Endodermal cell (in vitro differentiated cells): ENCODE results near the gene PIEZO2. TPM values are rescaled to one million over a fixed set of nuclear protein-coding genes. Genes with fewer than 3 reads are reported as not detected.

Source experiments
- DNase-seq: peaks from one replicate; pipeline ENCODE4 v3.0.0-alpha.2; 2017
- H3K27ac ChIP-seq: 2 replicates; pipeline ENCODE4 v1.5.1; 2013; ENCODE audit warnings: mild to moderate bottlenecking, low read depth, low read length, moderate library complexity
- H3K27me3 ChIP-seq: 2 replicates; pipeline ENCODE4 v1.6.1; 2013; ENCODE audit warnings: mild to moderate bottlenecking, low read length, moderate library complexity; ENCODE audit not compliant: insufficient read depth, control insufficient read depth, poor library complexity, severe bottlenecking
- H3K36me3 ChIP-seq: 2 replicates; pipeline ENCODE4 v1.7.0; 2013; ENCODE audit warnings: mild to moderate bottlenecking, low read length, moderate library complexity; ENCODE audit not compliant: control insufficient read depth, insufficient read depth
- H3K4me1 ChIP-seq: one replicate; pipeline ENCODE4 v1.7.0; 2013; ENCODE audit warnings: low read length; ENCODE audit not compliant: control insufficient read depth, insufficient read depth
- H3K4me3 ChIP-seq: 2 replicates; pipeline ENCODE4 v1.5.1; 2013; ENCODE audit warnings: mild to moderate bottlenecking, low read length, moderate library complexity
- H3K9ac ChIP-seq: 2 replicates; pipeline ENCODE4 v1.6.1; 2013; ENCODE audit warnings: mild to moderate bottlenecking, low read length, moderate library complexity; ENCODE audit not compliant: poor library complexity, severe bottlenecking; ENCODE audit errors: extremely low read depth
- H3K9me3 ChIP-seq: 2 replicates; pipeline ENCODE4 v1.6.1; 2013; ENCODE audit warnings: mild to moderate bottlenecking, low read length, moderate library complexity; ENCODE audit not compliant: control insufficient read depth
- H3K27ac Mint-ChIP-seq: 2 replicates; pipeline ENCODE4 v1.8.0; 2020; ENCODE audit warnings: mixed read lengths
- H3K27me3 Mint-ChIP-seq: 2 replicates; pipeline ENCODE4 v1.8.0; 2021; ENCODE audit warnings: mild to moderate bottlenecking, mixed read lengths; ENCODE audit not compliant: insufficient read depth
- H3K36me3 Mint-ChIP-seq: 2 replicates; pipeline ENCODE4 v1.8.0; 2020; ENCODE audit warnings: low read depth, mixed read lengths
- H3K4me1 Mint-ChIP-seq: 2 replicates; pipeline ENCODE4 v1.8.0; 2020; ENCODE audit warnings: mixed read lengths
- H3K4me3 Mint-ChIP-seq: 2 replicates; pipeline ENCODE4 v1.8.0; 2020; ENCODE audit warnings: mild to moderate bottlenecking, moderate library complexity, mixed read lengths
- H3K9me3 Mint-ChIP-seq: 2 replicates; pipeline ENCODE4 v1.8.0; 2020; ENCODE audit warnings: mild to moderate bottlenecking, mixed read lengths
- WGBS, 2 experiments: methylation state at CpG; one replicate each; pipeline versions ENCODE4 v1.1.5 to v1.1.7; 2013; ENCODE audit warnings: missing lambda C conversion rate in 2 of 2, mixed read lengths in 1 of 2; ENCODE audit not compliant: insufficient coverage in 1 of 2, insufficient read length in 1 of 2; 5-methylcytosine and 5-hydroxymethylcytosine counted together
- total RNA-seq, 2 donors: library from RNA; stranded (reverse); fragmentation: NEBNext Ultra II Directional in 1 of 2; extraction: Animal tissue kit (Norgen Biotek cat#: 25700) in 1 of 2; gene quantifications; 2 replicates in 1 of 2; 3 replicates in 1 of 2; pipeline ENCODE4 v1.2.1, GENCODE V29; 2021
- TF ChIP-seq, protein P1 (sequence below): fragments of 200-600 bp; sonication (generic); conservative IDR thresholded peaks from 2 replicates; pipeline ENCODE4 v1.5.0; 2021; ENCODE audit warnings: antibody characterized with exemption, mild to moderate bottlenecking

PIEZO2 gene
- total RNA-seq, 2 donors from 2014 or later = 7.3 to 12.1 TPM

DNA sequence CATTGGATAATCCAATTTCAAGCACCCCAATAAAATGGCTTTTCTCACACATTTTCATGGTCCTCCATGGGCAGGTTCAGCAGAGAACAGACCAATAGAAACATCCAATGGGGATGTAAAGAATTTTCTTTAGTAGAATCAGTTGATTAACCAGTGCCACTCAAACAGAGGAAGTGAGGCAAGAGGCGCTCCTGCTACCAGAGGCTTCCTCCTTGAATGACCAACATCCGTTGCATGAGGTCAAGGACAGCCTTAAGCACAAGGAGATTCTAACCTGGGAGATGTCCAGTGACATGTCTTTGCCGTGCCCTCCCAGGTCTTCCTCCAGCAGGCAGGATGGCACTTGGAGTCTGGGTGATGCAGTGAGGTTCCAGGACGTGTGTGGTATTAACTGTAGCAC lies 146.6 kb downstream of the PIEZO2 start:
- Mint-ChIP-seq H3K4me3 (no peak overlapping the region), H3K27ac (peak overlapping the region; percentile 75), H3K36me3 (peaks cover 4% of the 10 kb centered on the region), H3K9me3 (peaks cover 5% of the 10 kb centered on the region), H3K27me3 (no peaks in the 10 kb centered on the region), H3K4me1 (peaks cover 26% of the 10 kb centered on the region)
- no peaks in the 10 kb centered on the region for H3K36me3 ChIP-seq
- no peak overlapping the region for H3K27ac ChIP-seq
- DNase-seq = no peak
- TF ChIP-seq, protein P1, sequence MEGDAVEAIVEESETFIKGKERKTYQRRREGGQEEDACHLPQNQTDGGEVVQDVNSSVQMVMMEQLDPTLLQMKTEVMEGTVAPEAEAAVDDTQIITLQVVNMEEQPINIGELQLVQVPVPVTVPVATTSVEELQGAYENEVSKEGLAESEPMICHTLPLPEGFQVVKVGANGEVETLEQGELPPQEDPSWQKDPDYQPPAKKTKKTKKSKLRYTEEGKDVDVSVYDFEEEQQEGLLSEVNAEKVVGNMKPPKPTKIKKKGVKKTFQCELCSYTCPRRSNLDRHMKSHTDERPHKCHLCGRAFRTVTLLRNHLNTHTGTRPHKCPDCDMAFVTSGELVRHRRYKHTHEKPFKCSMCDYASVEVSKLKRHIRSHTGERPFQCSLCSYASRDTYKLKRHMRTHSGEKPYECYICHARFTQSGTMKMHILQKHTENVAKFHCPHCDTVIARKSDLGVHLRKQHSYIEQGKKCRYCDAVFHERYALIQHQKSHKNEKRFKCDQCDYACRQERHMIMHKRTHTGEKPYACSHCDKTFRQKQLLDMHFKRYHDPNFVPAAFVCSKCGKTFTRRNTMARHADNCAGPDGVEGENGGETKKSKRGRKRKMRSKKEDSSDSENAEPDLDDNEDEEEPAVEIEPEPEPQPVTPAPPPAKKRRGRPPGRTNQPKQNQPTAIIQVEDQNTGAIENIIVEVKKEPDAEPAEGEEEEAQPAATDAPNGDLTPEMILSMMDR = no peak
- no peak overlapping the region for H3K4me3 ChIP-seq
- no peak overlapping the region for H3K9ac ChIP-seq
- H3K27me3 ChIP-seq = no peaks in the 10 kb centered on the region
- 93 to 97% methylated on average over 4 of the region's 4 CpGs for WGBS, 2 experiments
- peaks cover 5% of the 10 kb centered on the region for H3K4me1 ChIP-seq
- peaks cover 13% of the 10 kb centered on the region for H3K9me3 ChIP-seq

DNA sequence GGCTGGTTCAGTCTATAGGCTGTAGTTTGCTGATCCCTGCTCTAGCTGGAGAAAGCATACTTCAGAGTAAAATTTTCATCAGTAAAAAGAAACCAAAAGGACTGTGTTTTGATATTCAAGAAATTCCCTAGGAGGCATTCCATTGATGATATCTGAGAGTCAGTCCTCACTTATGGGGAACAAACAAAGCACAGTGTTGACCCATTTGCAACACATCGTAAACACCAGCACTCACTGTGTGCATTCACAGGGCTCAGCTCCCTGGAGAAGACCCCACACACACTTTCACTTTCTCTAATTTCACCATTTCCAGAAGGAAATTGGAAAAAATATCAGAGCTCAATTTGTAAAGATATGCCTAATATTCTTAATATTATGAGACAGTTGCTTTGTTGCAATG lies 147.1 kb downstream of the PIEZO2 start:
- Histone ChIP-seq H3K27ac (no peak overlapping the region), H3K9me3 (peaks cover 16% of the 10 kb centered on the region), H3K27me3 (no peaks in the 10 kb centered on the region), H3K4me3 (no peak overlapping the region), H3K4me1 (peaks cover 5% of the 10 kb centered on the region), H3K9ac (no peak overlapping the region), H3K36me3 (no peaks in the 10 kb centered on the region)
- H3K9me3 Mint-ChIP-seq = peaks cover 10% of the 10 kb centered on the region
- no peak overlapping the region for H3K4me3 Mint-ChIP-seq
- WGBS, 2 experiments = 78% methylated on average over 1 of the region's 1 CpG; no CpG with 5 or more reads in 1 of the 2 experiments
- H3K36me3 Mint-ChIP-seq = peaks cover 4% of the 10 kb centered on the region
- H3K27ac Mint-ChIP-seq = no peak overlapping the region
- peaks cover 26% of the 10 kb centered on the region for H3K4me1 Mint-ChIP-seq
- DNase-seq = no peak
- H3K27me3 Mint-ChIP-seq = no peaks in the 10 kb centered on the region
- TF ChIP-seq, protein P1 = no peak

DNA sequence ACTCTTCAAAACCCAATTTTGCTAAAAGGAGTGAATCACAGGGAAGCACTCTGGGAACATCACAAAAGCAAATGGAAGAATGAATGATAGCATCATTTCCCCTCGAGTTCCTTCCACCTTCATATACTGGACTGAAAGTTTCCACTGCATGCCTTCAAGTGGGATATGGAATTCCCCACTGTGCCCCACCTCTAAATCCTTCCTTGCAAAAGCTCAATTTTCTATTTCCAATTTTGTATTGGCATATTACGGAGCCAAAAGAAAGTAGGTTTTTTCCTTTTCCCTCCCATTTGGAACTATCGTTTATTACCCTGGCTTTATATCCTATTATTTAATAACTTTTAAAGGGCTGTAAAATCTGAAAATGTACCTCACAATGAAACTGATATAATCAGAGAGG lies 149.3 kb downstream of the PIEZO2 start:
- no peak for DNase-seq
- Mint-ChIP-seq H3K4me3 (no peak overlapping the region), H3K27ac (no peak overlapping the region), H3K36me3 (peaks cover 4% of the 10 kb centered on the region), H3K4me1 (peaks cover 12% of the 10 kb centered on the region), H3K27me3 (no peaks in the 10 kb centered on the region), H3K9me3 (peaks cover 20% of the 10 kb centered on the region)
- no peaks in the 10 kb centered on the region for H3K27me3 ChIP-seq
- H3K27ac ChIP-seq = no peak overlapping the region
- H3K4me1 ChIP-seq = no peaks in the 10 kb centered on the region
- H3K9ac ChIP-seq = no peak overlapping the region
- H3K36me3 ChIP-seq = no peaks in the 10 kb centered on the region
- TF ChIP-seq, protein P1 = no peak
- H3K4me3 ChIP-seq = no peak overlapping the region
- H3K9me3 ChIP-seq = peaks cover 16% of the 10 kb centered on the region
- 86 to 95% methylated on average over 1 to 2 of the region's 3 CpGs for WGBS, 2 experiments
